RWPE2 (cell line): ENCODE measurements around the gene TMEM63C.
A peak's percentile ranks its signal among the peaks of the same experiment; 100 is the strongest.

ENCODE experiments used
- ATAC-seq: fragments of 200-7000 bp; cut with Tn5 transposase; 3 replicates; pipeline ENCODE4 v1.9.1; 2021; ENCODE audit warnings: low read depth
- DNase-seq: peaks from one replicate; pipeline ENCODE4 v3.0.0-alpha.2; 2020; ENCODE audit warnings: low spot score
- H3K27ac ChIP-seq: fragments of 450-650 bp; 2 replicates; pipeline ENCODE4 v1.5.1; 2017; ENCODE audit warnings: mild to moderate bottlenecking; ENCODE audit not compliant: poor library complexity, severe bottlenecking
- H3K27me3 ChIP-seq: fragments of 250-450 bp; sonication (Bioruptor Pico); 2 replicates; pipeline ENCODE4 v1.5.1; 2021; ENCODE audit warnings: mild to moderate bottlenecking, moderate library complexity; ENCODE audit not compliant: insufficient read depth, poor library complexity, severe bottlenecking
- H3K36me3 ChIP-seq: fragments of 250-450 bp; sonication (Bioruptor Pico); 2 replicates; pipeline ENCODE4 v1.5.1; 2020; ENCODE audit warnings: low read depth, mild to moderate bottlenecking, moderate library complexity
- H3K4me1 ChIP-seq: fragments of 250-450 bp; sonication (Bioruptor Pico); 2 replicates; pipeline ENCODE4 v1.5.1; 2021; ENCODE audit warnings: mild to moderate bottlenecking, moderate library complexity; ENCODE audit not compliant: insufficient read depth, poor library complexity, severe bottlenecking
- H3K4me3 ChIP-seq: fragments of 250-450 bp; sonication (Bioruptor Pico); 2 replicates; pipeline ENCODE4 v1.5.1; 2021; ENCODE audit warnings: mild to moderate bottlenecking, moderate library complexity; ENCODE audit not compliant: severe bottlenecking
- H3K9me3 ChIP-seq: fragments of 250-450 bp; sonication (Bioruptor Pico); 2 replicates; pipeline ENCODE4 v1.5.1; 2021; ENCODE audit warnings: mild to moderate bottlenecking, moderate library complexity; ENCODE audit not compliant: severe bottlenecking
- TF ChIP-seq, protein P1 (sequence below): fragments of 450-650 bp; IDR thresholded peaks from one replicate; pipeline ENCODE4 v1.5.1; 2017; ENCODE audit warnings: mild to moderate bottlenecking, moderate library complexity; ENCODE audit not compliant: poor library complexity, severe bottlenecking

TMEM63C gene

GRCh38 chr14:77259025-77259715 lies 77.6 kb downstream of the TMEM63C start:
- TF ChIP-seq, protein P1, sequence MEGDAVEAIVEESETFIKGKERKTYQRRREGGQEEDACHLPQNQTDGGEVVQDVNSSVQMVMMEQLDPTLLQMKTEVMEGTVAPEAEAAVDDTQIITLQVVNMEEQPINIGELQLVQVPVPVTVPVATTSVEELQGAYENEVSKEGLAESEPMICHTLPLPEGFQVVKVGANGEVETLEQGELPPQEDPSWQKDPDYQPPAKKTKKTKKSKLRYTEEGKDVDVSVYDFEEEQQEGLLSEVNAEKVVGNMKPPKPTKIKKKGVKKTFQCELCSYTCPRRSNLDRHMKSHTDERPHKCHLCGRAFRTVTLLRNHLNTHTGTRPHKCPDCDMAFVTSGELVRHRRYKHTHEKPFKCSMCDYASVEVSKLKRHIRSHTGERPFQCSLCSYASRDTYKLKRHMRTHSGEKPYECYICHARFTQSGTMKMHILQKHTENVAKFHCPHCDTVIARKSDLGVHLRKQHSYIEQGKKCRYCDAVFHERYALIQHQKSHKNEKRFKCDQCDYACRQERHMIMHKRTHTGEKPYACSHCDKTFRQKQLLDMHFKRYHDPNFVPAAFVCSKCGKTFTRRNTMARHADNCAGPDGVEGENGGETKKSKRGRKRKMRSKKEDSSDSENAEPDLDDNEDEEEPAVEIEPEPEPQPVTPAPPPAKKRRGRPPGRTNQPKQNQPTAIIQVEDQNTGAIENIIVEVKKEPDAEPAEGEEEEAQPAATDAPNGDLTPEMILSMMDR, result no peak
- Histone ChIP-seq H3K4me1 (no peaks in the 10 kb centered on the region), H3K27me3 (no peaks in the 10 kb centered on the region)

DNA sequence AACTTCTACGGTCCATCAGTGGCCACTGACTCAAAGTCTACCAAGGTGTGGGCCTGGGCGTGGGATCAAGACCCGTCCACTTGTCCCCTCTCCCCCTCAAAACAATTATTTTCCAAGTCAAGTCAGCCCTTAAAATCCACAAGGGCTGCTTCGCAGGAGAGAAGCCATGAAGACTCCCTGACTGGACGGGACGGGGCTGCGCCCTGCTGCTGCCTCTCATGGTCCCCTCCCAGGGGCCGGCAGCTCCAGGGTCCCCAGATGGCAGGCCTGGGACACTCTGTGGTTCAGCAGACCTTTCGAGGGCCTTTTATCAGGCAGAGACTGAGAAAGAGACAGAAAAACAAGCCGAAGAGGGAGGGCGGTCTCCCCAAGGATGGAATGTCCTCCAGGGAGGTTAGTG lies 78.6 kb downstream of the TMEM63C start:
- no peak for DNase-seq
- H3K9me3 ChIP-seq, result no peaks in the 10 kb centered on the region

More at GRCh38 chr14:77259025-77259715, 77.6 kb downstream of the TMEM63C start:
- ATAC-seq (peak; percentile 14; the same call in 1 of the 3 replicates), DNase-seq (no peak)
- no peaks in the 10 kb centered on the region for H3K9me3 ChIP-seq
- H3K4me3 ChIP-seq, result no peak overlapping the region
- no peak overlapping the region for H3K27ac ChIP-seq
- H3K36me3 ChIP-seq, result no peaks in the 10 kb centered on the region

GRCh38 chr14:77260631-77261030 lies 79.0 kb downstream of the TMEM63C start:
- peak; percentile 15; the same call in 1 of the 3 replicates for ATAC-seq
- TF ChIP-seq, protein P1, result no peak

More for the DNA sequence above, 78.6 kb downstream of the TMEM63C start:
- no peak overlapping the region for H3K4me3 ChIP-seq
- H3K36me3 ChIP-seq, result no peaks in the 10 kb centered on the region
- ATAC-seq, result no peak
- H3K4me1 ChIP-seq, result no peaks in the 10 kb centered on the region
- H3K27me3 ChIP-seq, result no peaks in the 10 kb centered on the region
- TF ChIP-seq, protein P1, result no peak
- H3K27ac ChIP-seq, result no peak overlapping the region

DNA sequence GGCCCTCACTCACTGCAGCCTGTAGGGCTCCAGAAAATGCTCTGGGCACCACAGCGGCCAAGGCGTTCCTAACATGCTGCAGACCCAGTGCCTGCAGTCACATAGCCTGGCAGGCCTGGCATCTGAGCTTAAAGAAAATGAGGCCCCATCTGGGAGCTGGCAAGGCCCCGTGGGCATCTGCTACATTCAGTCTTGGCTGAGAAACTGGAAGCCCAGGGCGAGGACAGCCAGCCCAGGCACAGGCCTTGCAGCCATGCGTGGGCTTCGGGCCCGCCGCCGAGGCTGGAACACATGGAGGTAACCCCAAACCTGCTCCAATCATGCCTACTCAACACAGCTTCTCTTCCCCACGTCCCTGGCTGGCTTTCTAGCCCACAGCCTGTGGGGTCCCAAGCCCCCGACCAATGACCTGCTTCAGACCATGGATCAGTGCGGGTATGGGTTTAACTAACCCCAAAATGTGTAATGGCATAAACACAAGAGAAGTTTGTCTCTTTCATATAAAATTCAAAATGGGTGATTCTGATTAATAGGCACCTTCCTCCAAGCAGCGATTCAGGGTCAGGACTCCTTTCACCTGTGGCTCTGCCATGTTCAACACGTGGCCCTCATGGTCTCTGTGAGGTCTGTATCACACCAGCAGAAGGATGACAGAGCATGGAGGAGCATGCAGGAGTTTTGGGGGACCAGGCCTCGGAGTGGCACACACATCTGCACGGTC lies 83.0 kb downstream of the TMEM63C start:
- Histone ChIP-seq H3K36me3 (no peaks in the 10 kb centered on the region), H3K27ac (no peak overlapping the region), H3K4me3 (no peak overlapping the region), H3K4me1 (peaks cover 4% of the 10 kb centered on the region), H3K27me3 (no peaks in the 10 kb centered on the region), H3K9me3 (peaks cover 5% of the 10 kb centered on the region)
- no peak for ATAC-seq
- TF ChIP-seq, protein P1, result no peak
- no peak for DNase-seq

More at GRCh38 chr14:77260631-77261030, 79.0 kb downstream of the TMEM63C start:
- no peaks in the 10 kb centered on the region for H3K9me3 ChIP-seq
- no peaks in the 10 kb centered on the region for H3K4me1 ChIP-seq
- no peak for DNase-seq
- H3K27ac ChIP-seq, result no peak overlapping the region
- H3K36me3 ChIP-seq, result no peaks in the 10 kb centered on the region
- H3K4me3 ChIP-seq, result no peak overlapping the region
- no peaks in the 10 kb centered on the region for H3K27me3 ChIP-seq

- Histone ChIP-seq H3K27me3 (peaks cover 5% of the 10 kb centered on the region), H3K4me1 (peaks cover 4% of the 10 kb centered on the region), H3K9me3 (peaks cover 5% of the 10 kb centered on the region), H3K27ac (no peak overlapping the region), H3K36me3 (no peaks in the 10 kb centered on the region), H3K4me3 (no peak overlapping the region)
- DNase-seq, result no peak
- no peak for ATAC-seq
- TF ChIP-seq, protein P1, result no peak
Observed at GRCh38 chr14:77265187-77265515, 83.6 kb downstream of the TMEM63C start.
